NCI-H2171 (cell line): ENCODE data around the gene CENPI.
A peak's percentile ranks its signal among the peaks of the same experiment; 100 is the strongest.
"Not testable (repeated sequence)": the region's sequence is repeated elsewhere in the genome, so short reads cannot be mapped to it uniquely, and the experiment has no call there.

Experiments used
- DNase-seq: peaks from one replicate; lab custom pipeline; 2025; lab: John Stamatoyannopoulos, UW

The CENPI gene

GRCh38 chrX:101097546-101098453 lies at the start of gene CENPI:
Gene CENPI, plus strand, starts transcription at chrX:101098204. Its CDS starts 2,867 bp downstream, at chrX:101101071.
- peak; percentile 79 for DNase-seq

GRCh38 chrX:101051153-101051548 lies 46.9 kb upstream of the CENPI start:
- DNase-seq: no peak

- DNase-seq: peak; percentile 58
These were observed 46.3 kb upstream of the CENPI start, which contains the start of gene TRMT2B for GRCh38 chrX:101051549-101052302. Gene TRMT2B, minus strand, starts transcription at chrX:101052111. Its CDS starts 9,822 bp downstream, at chrX:101042289.

- not testable (repeated sequence) for DNase-seq
These were observed 41.5 kb upstream of the CENPI start for GRCh38 chrX:101056551-101056950.

GRCh38 chrX:101057093-101057714 lies 40.8 kb upstream of the CENPI start:
- DNase-seq: no peak

GRCh38 chrX:101062176-101062575 lies 35.8 kb upstream of the CENPI start:
- no peak for DNase-seq

GRCh38 chrX:101071582-101071981 lies 26.4 kb upstream of the CENPI start:
- DNase-seq: no peak

- no peak for DNase-seq
These were observed 19.0 kb upstream of the CENPI start, which contains the start of gene TMEM35A for GRCh38 chrX:101078716-101079598. Gene TMEM35A, plus strand, starts transcription at chrX:101078879. Its CDS starts 124 bp downstream, at chrX:101079003.

- no peak for DNase-seq
These were observed 18.2 kb upstream of the CENPI start for GRCh38 chrX:101079736-101080270.

GRCh38 chrX:101080326-101081124 lies 17.5 kb upstream of the CENPI start:
- DNase-seq: no peak

- no peak for DNase-seq
These were observed 16.8 kb upstream of the CENPI start for GRCh38 chrX:101081231-101081630.

GRCh38 chrX:101091817-101092216 lies 6.2 kb upstream of the CENPI start:
- DNase-seq: no peak

GRCh38 chrX:101108284-101108683 lies 10.3 kb downstream of the CENPI start:
- no peak for DNase-seq

- DNase-seq: no peak
These were observed 19.7 kb downstream of the CENPI start for GRCh38 chrX:101117701-101118100.

- no peak for DNase-seq
These were observed 38.2 kb downstream of the CENPI start for GRCh38 chrX:101136235-101136634.
